H1 (cell line): ENCODE data around the gene POLR3E. TPM values are rescaled to one million over a fixed set of nuclear protein-coding genes. Genes with fewer than 3 reads are reported as not detected.

ENCODE experiments used
- CTCF ChIA-PET: fragments of 300-600 bp; sonication (Branson Sonifier 250); formaldehyde crosslinking; loops from one replicate; lab custom pipeline; 2021; ENCODE audit not compliant: partially characterized antibody; lab: Charles Lee
- POLR2A ChIA-PET: fragments of 300-600 bp; sonication (Branson Sonifier 250); formaldehyde crosslinking; loops from one replicate; lab custom pipeline; 2021; ENCODE audit warnings: inconsistent platforms; ENCODE audit not compliant: partially characterized antibody; lab: Charles Lee
- DNase-seq, 2 experiments: peaks; one replicate each; pipeline versions ENCODE4 v3.0.0 to v3.0.0-alpha.2; 2010 to 2022; ENCODE audit warnings: low spot score in 2 of 2, low read depth in 1 of 2, mixed read lengths in 1 of 2
- FAIRE-seq: peaks from 2 replicates; lab custom pipeline; 2011; peaks lifted over from hg19 to GRCh38; lab: Jason Lieb, UNC
- H2AFZ ChIP-seq: 2 replicates; pipeline ENCODE4 v1.8.1; 2012; ENCODE audit warnings: low read length, inconsistent platforms
- H2AK5ac ChIP-seq: 2 replicates; pipeline ENCODE4 v1.6.1; 2013; ENCODE audit warnings: low read depth, low read length
- H2BK120ac ChIP-seq: replicated peaks from 2 replicates; pipeline ENCODE3; 2013; ENCODE audit warnings: low read depth, low read length, inconsistent platforms
- H2BK12ac ChIP-seq: 2 replicates; pipeline ENCODE4 v1.6.1; 2013; ENCODE audit warnings: low read depth, low read length
- H2BK15ac ChIP-seq: 2 replicates; pipeline ENCODE4 v1.6.1; 2013; ENCODE audit warnings: low read length
- H2BK20ac ChIP-seq: 2 replicates; pipeline ENCODE4 v1.6.1; 2013; ENCODE audit warnings: low read length
- H2BK5ac ChIP-seq: 2 replicates; pipeline ENCODE4 v1.6.1; 2013; ENCODE audit warnings: low read depth, low read length
- H3K14ac ChIP-seq: 2 replicates; pipeline ENCODE4 v1.6.1; 2013; ENCODE audit warnings: inconsistent platforms; ENCODE audit not compliant: insufficient read length
- H3K18ac ChIP-seq: 2 replicates; pipeline ENCODE4 v1.6.1; 2013; ENCODE audit warnings: low read length; ENCODE audit errors: extremely low read depth
- H3K23ac ChIP-seq: 2 replicates; pipeline ENCODE4 v1.6.1; 2013; ENCODE audit warnings: inconsistent platforms; ENCODE audit not compliant: insufficient read length
- H3K23me2 ChIP-seq: 2 replicates; pipeline ENCODE4 v1.6.1; 2013; ENCODE audit warnings: low read depth, low read length
- H3K27ac ChIP-seq: 2 replicates; pipeline ENCODE4 v1.6.1; 2011; ENCODE audit warnings: low read depth, low read length, inconsistent platforms
- H3K27me3 ChIP-seq, 4 experiments: replicated peaks in 1 of 4; 1 replicate in 1 of 4; 2 replicates in 3 of 4; pipeline versions ENCODE4 v1.6.1 to v1.8.1; 2011 to 2013; ENCODE audit warnings: low read length in 3 of 4, mild to moderate bottlenecking in 3 of 4, inconsistent platforms in 2 of 4, mixed read lengths in 2 of 4, moderate library complexity in 1 of 4; ENCODE audit not compliant: control insufficient read depth in 3 of 4, insufficient read depth in 3 of 4; ENCODE audit errors: extremely low read depth in 1 of 4
- H3K36me3 ChIP-seq, 4 experiments: 2 replicates each; pipeline versions ENCODE4 v1.6.1 to v1.8.1; 2011 to 2013; ENCODE audit warnings: mild to moderate bottlenecking in 4 of 4, low read length in 3 of 4, moderate library complexity in 2 of 4, control low read depth in 1 of 4, inconsistent platforms in 1 of 4; ENCODE audit not compliant: insufficient read depth in 4 of 4, control insufficient read depth in 2 of 4
- H3K4ac ChIP-seq: replicated peaks from 2 replicates; pipeline ENCODE3; 2013; ENCODE audit warnings: low read length, low read depth, mixed read lengths, inconsistent platforms; ENCODE audit not compliant: insufficient read length
- H3K4me1 ChIP-seq, 4 experiments: replicated peaks in 1 of 4; 1 replicate in 1 of 4; 2 replicates in 3 of 4; pipeline versions ENCODE4 v1.6.1 to v1.8.1; 2011 to 2013; ENCODE audit warnings: low read length in 3 of 4, inconsistent platforms in 2 of 4, mixed read lengths in 1 of 4; ENCODE audit not compliant: insufficient read depth in 4 of 4, control insufficient read depth in 3 of 4
- H3K4me2 ChIP-seq, 2 experiments: 2 replicates each; pipeline versions ENCODE4 v1.6.1 to v1.8.1; 2011 to 2013; ENCODE audit warnings: low read depth in 2 of 2, low read length in 2 of 2, control low read depth in 1 of 2, inconsistent platforms in 1 of 2, mild to moderate bottlenecking in 1 of 2; ENCODE audit not compliant: insufficient read depth in 1 of 2
- H3K4me3 ChIP-seq, 4 experiments: fragments of 200-600, 300-600 bp in 1 of 4; sonication (generic), shearing (Covaris generic), sonication (Bioruptor Twin) in 1 of 4; 2 replicates each; pipeline versions ENCODE4 v1.5.1 to v1.8.1; 2011 to 2016; ENCODE audit warnings: low read length in 4 of 4, low read depth in 3 of 4, control low read depth in 2 of 4, inconsistent platforms in 2 of 4, mild to moderate bottlenecking in 2 of 4, mixed read lengths in 1 of 4, moderate library complexity in 1 of 4; ENCODE audit not compliant: insufficient read depth in 2 of 4; ENCODE audit errors: extremely low read depth in 1 of 4
- H3K56ac ChIP-seq: replicated peaks from 2 replicates; pipeline ENCODE3; 2013; ENCODE audit warnings: low read depth, mild to moderate bottlenecking, mixed read lengths, low read length, inconsistent platforms; ENCODE audit not compliant: insufficient read length
- H3K79me1 ChIP-seq: 2 replicates; pipeline ENCODE4 v1.6.1; 2013; ENCODE audit warnings: low read depth, low read length, control low read depth
- H3K79me2 ChIP-seq, 2 experiments: 2 replicates each; pipeline versions ENCODE4 v1.6.1 to v1.8.1; 2012 to 2013; ENCODE audit warnings: low read length in 2 of 2, mild to moderate bottlenecking in 2 of 2, inconsistent platforms in 1 of 2; ENCODE audit not compliant: insufficient read depth in 2 of 2, control insufficient read depth in 1 of 2
- H3K9ac ChIP-seq, 4 experiments: replicated peaks in 1 of 4; 1 replicate in 1 of 4; 2 replicates in 3 of 4; pipeline versions ENCODE4 v1.6.1 to v1.8.1; 2011 to 2013; ENCODE audit warnings: low read depth in 3 of 4, low read length in 3 of 4, control low read depth in 2 of 4, mild to moderate bottlenecking in 2 of 4, moderate library complexity in 2 of 4, inconsistent platforms in 1 of 4; ENCODE audit errors: extremely low read depth in 1 of 4
- H3K9me3 ChIP-seq, 2 experiments: 2 replicates each; pipeline versions ENCODE4 v1.6.1 to v1.8.1; 2012 to 2013; ENCODE audit warnings: mild to moderate bottlenecking in 2 of 2, moderate library complexity in 2 of 2, control low read depth in 1 of 2, inconsistent platforms in 1 of 2, low read depth in 1 of 2, low read length in 1 of 2, mixed read lengths in 1 of 2; ENCODE audit not compliant: insufficient read depth in 2 of 2
- H4K20me1 ChIP-seq, 2 experiments: replicated peaks in 1 of 2; 2 replicates each; pipeline versions ENCODE3 to v1.8.1; 2011 to 2013; ENCODE audit warnings: inconsistent platforms in 2 of 2, low read length in 2 of 2, mild to moderate bottlenecking in 1 of 2; ENCODE audit not compliant: insufficient read depth in 2 of 2, control insufficient read depth in 1 of 2
- H4K5ac ChIP-seq: 2 replicates; pipeline ENCODE4 v1.6.1; 2013; ENCODE audit warnings: low read length, low read depth, mixed read lengths, inconsistent platforms; ENCODE audit not compliant: insufficient read length
- H4K8ac ChIP-seq: 2 replicates; pipeline ENCODE4 v1.8.0; 2013; ENCODE audit warnings: mild to moderate bottlenecking, moderate library complexity, low read length, inconsistent platforms; ENCODE audit not compliant: insufficient read depth; ENCODE audit errors: extremely low read depth
- H4K91ac ChIP-seq: replicated peaks from 2 replicates; pipeline ENCODE3; 2013; ENCODE audit warnings: low read length, mixed read lengths, inconsistent platforms; ENCODE audit not compliant: insufficient read length
- ASH2L ChIP-seq: fragments of 200-600, 300-600 bp; sonication (generic); IDR thresholded peaks from one replicate; pipeline ENCODE4 v1.7.1; 2017; ENCODE audit warnings: low read length
- CEBPB ChIP-seq: IDR thresholded peaks from 2 replicates; pipeline ENCODE4 v1.6.1; 2012; ENCODE audit warnings: low read depth, low read length
- WGBS, 2 experiments: shearing (Covaris generic) in 1 of 2; methylation state at CpG; one replicate each; pipeline versions ENCODE4 v1.1.6 to v1.1.7; 2013 to 2015; ENCODE audit warnings: low lambda C conversion rate in 2 of 2, mixed read lengths in 2 of 2, inconsistent platforms in 1 of 2, low coverage in 1 of 2, missing lambda C conversion rate in 1 of 2; ENCODE audit not compliant: insufficient replicate concordance in 2 of 2, insufficient coverage in 1 of 2, insufficient read length in 1 of 2; ENCODE audit errors: extremely low coverage in 1 of 2, missing lambda C conversion rate in 1 of 2; 5-methylcytosine and 5-hydroxymethylcytosine counted together
- polyA plus RNA-seq, 7 experiments: library from polyadenylated mRNA; depleted of rRNA in 3 of 7; stranded (reverse) in 5 of 7; unstranded in 2 of 7; fragments of >200 nt in 5 of 7; fragments of 200-250 nt in 2 of 7; gene quantifications; 1 replicate in 5 of 7; 2 replicates in 1 of 7; 4 replicates in 1 of 7; pipeline versions ENCODE4 v1.2.1 to v1.2.3, GENCODE V29; 2011 to 2013; ENCODE audit warnings: missing spikeins in 2 of 7, mixed read lengths in 2 of 7
- total RNA-seq: library from RNA; stranded (reverse); fragmentation: NEBNext Ultra II Directional; extraction: Animal tissue kit (Norgen Biotek cat#: 25700); gene quantifications from 2 replicates; pipeline ENCODE4 v1.2.1, GENCODE V29; 2021

Gene POLR3E
- total and polyA plus RNA-seq, 2 of the 8 experiments (the other 6 are each of a cell fraction or from before 2014, with no cell fraction given): 96.5 to 125 TPM

- no peak for FAIRE-seq
- no peak overlapping the region for H4K5ac ChIP-seq
- H2AK5ac ChIP-seq: no peak overlapping the region; the same call in 1 of the 2 replicates
- WGBS, 2 experiments: 85% methylated on average over 4 of the region's 4 CpGs; no CpG with 5 or more reads in 1 of the 2 experiments
- H3K23ac ChIP-seq: no peak overlapping the region
- H3K36me3 ChIP-seq: no peaks in the 10 kb centered on the region
- H2BK15ac ChIP-seq: no peak overlapping the region
- no peaks in the 10 kb centered on the region for H4K20me1 ChIP-seq
- H4K8ac ChIP-seq: no peak overlapping the region
- no peak overlapping the region for H3K4ac ChIP-seq
- H3K79me1 ChIP-seq: no peaks in the 10 kb centered on the region
- no peak overlapping the region; a peak in 1 of 4 replicates for H3K4me2 ChIP-seq
- H3K79me2 ChIP-seq: no peaks in the 10 kb centered on the region
- H3K9me3 ChIP-seq: no peaks in the 10 kb centered on the region
- peak overlapping the region; percentile 81; the same call in 1 of the 2 replicates for H2BK12ac ChIP-seq
- no peak overlapping the region for H2BK120ac ChIP-seq
- H3K14ac ChIP-seq: no peak overlapping the region
- no peaks in the 10 kb centered on the region for H3K23me2 ChIP-seq
- peaks cover 0 to 4% (median 2%) of the 10 kb centered on the region in 4 experiments; a peak in 2 of 7 replicates for H3K4me1 ChIP-seq
- no peak overlapping the region for H3K27ac ChIP-seq
- DNase-seq: no peak
- H4K91ac ChIP-seq: no peak overlapping the region
- no peak overlapping the region for H3K4me3 ChIP-seq
- H3K9ac ChIP-seq: no peak overlapping the region
- 0 out of 2 replicates have a peak overlapping the region, but pooled peaks have one; percentile 10 for H2BK5ac ChIP-seq
- ChIA-PET POLR2A (interaction anchor here (1.0 kb wide), 2 partner anchors 67 to 87 kb away, joined by 3 read pairs; no protein-coding TSS in a partner anchor), CTCF (interaction anchor here (1.0 kb wide), 1 partner anchor 9 kb away, joined by 3 read pairs; no protein-coding TSS in a partner anchor)
- H3K56ac ChIP-seq: no peak overlapping the region
- no peak overlapping the region for H3K18ac ChIP-seq
- 0 out of 2 replicates have a peak overlapping the region, but pooled peaks have one; percentile 1 for H2AFZ ChIP-seq
- no peak overlapping the region for H2BK20ac ChIP-seq
- TF ChIP-seq ASH2L (no peak), CEBPB (peak; percentile 42; the same call in 1 of the 2 replicates)
- no peaks in the 10 kb centered on the region for H3K27me3 ChIP-seq
Measured at GRCh38 chr16:22291860-22292318, 5.3 kb upstream of the POLR3E start.
